H1 (cell line): Measurements from ENCODE around the gene HES2. TPM values are rescaled to one million over a fixed set of nuclear protein-coding genes. Genes with fewer than 3 reads are reported as not detected.

Experiments
- MAX ChIP-seq: IDR thresholded peaks from 2 replicates; pipeline ENCODE4 v1.6.1; 2012; ENCODE audit warnings: inconsistent platforms
- PHF8 ChIP-seq: fragments of 200-600 bp; sonication (generic); conservative IDR thresholded peaks from 2 replicates; pipeline ENCODE4 v1.7.1; 2012; ENCODE audit warnings: low read depth, mild to moderate bottlenecking, inconsistent platforms, low read length, moderate library complexity
- POLR2A ChIP-seq, 2 experiments: IDR thresholded peaks; 1 replicate in 1 of 2; 2 replicates in 1 of 2; pipeline ENCODE4 v1.6.1; 2011; ENCODE audit warnings: low read depth in 2 of 2, low read length in 2 of 2, mild to moderate bottlenecking in 2 of 2; ENCODE audit errors: control extremely low read depth in 1 of 2
- RBBP5 ChIP-seq: IDR thresholded peaks from 2 replicates; pipeline ENCODE4 v1.7.1; 2012; ENCODE audit warnings: low read depth, mild to moderate bottlenecking, inconsistent platforms, low read length, moderate library complexity, borderline replicate concordance
- SP4 ChIP-seq: IDR thresholded peaks from 2 replicates; pipeline ENCODE4 v1.6.1; 2012; ENCODE audit warnings: low read length, inconsistent platforms
- TAF1 ChIP-seq: IDR thresholded peaks from 2 replicates; pipeline ENCODE4 v1.6.1; 2011; ENCODE audit warnings: mild to moderate bottlenecking, low read depth, low read length
- polyA plus RNA-seq, 7 experiments: library from polyadenylated mRNA; depleted of rRNA in 3 of 7; stranded (reverse) in 5 of 7; unstranded in 2 of 7; fragments of >200 nt in 5 of 7; fragments of 200-250 nt in 2 of 7; gene quantifications; 1 replicate in 5 of 7; 2 replicates in 1 of 7; 4 replicates in 1 of 7; pipeline versions ENCODE4 v1.2.1 to v1.2.3, GENCODE V29; 2011 to 2013; ENCODE audit warnings: missing spikeins in 2 of 7, mixed read lengths in 2 of 7
- total RNA-seq: library from RNA; stranded (reverse); fragmentation: NEBNext Ultra II Directional; extraction: Animal tissue kit (Norgen Biotek cat#: 25700); gene quantifications from 2 replicates; pipeline ENCODE4 v1.2.1, GENCODE V29; 2021

Gene HES2
- total and polyA plus RNA-seq, 2 of the 8 experiments (the other 6 are each of a cell fraction or from before 2014, with no cell fraction given): 0.15 to 0.53 TPM

GRCh38 chr1:6393400-6394187 lies 26.1 kb downstream of the HES2 start, which contains the start of gene ACOT7 (continued):
- TF ChIP-seq MAX (peak; percentile 86), RBBP5 (no peak; the same call in 1 of the 2 replicates), SP4 (no peak; the same call in 1 of the 2 replicates), PHF8 (peak; percentile 86), TAF1 (peak; percentile 74), POLR2A (IDR thresholded peaks at IDR 0.05; ENCODE audit: control extremely low read depth in 1 of 2, low read depth in 2 of 2, low read length in 2 of 2) (peak in 1 of 2 experiments; percentile 52; a peak in 1 of 3 replicates)
